HG03060 (cell line): ENCODE measurements around the gene SLC25A48.

ENCODE experiments used
- ATAC-seq: cut with Tn5 transposase; IDR thresholded peaks from one replicate; pipeline ENCODE4 v1.9.1; 2021; ENCODE audit warnings: low read depth, moderate number of reproducible peaks; ENCODE audit not compliant: unreplicated experiment

Gene SLC25A48, protein sequence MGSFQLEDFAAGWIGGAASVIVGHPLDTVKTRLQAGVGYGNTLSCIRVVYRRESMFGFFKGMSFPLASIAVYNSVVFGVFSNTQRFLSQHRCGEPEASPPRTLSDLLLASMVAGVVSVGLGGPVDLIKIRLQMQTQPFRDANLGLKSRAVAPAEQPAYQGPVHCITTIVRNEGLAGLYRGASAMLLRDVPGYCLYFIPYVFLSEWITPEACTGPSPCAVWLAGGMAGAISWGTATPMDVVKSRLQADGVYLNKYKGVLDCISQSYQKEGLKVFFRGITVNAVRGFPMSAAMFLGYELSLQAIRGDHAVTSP

GRCh38 chr5:135834639-135835529 is at the start of gene SLC25A48:
SLC25A48 (plus strand) TSS chr5:135834663; CDS start chr5:135834848, 185 bp downstream.
- ATAC-seq: peak; percentile 71

DNA sequence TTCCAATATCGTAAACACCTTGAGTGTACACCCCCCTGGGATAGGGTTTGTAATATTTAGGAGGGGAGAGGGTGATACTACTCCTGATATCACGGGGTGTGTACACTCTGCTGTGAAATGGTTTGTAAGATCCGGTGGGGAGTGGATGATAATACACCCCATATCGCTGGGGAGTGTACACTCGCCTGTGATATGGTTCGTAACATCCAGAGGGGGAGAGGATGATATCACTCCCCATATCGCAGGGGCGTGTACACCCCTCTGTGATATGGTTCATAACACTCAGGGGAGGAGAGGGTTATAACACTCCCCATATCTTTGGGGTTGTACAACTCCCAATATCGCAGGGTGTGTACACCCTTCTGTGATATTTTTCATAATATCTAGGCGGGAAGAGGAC is 33.8 kb upstream of the SLC25A48 start:
- ATAC-seq: no peak

DNA sequence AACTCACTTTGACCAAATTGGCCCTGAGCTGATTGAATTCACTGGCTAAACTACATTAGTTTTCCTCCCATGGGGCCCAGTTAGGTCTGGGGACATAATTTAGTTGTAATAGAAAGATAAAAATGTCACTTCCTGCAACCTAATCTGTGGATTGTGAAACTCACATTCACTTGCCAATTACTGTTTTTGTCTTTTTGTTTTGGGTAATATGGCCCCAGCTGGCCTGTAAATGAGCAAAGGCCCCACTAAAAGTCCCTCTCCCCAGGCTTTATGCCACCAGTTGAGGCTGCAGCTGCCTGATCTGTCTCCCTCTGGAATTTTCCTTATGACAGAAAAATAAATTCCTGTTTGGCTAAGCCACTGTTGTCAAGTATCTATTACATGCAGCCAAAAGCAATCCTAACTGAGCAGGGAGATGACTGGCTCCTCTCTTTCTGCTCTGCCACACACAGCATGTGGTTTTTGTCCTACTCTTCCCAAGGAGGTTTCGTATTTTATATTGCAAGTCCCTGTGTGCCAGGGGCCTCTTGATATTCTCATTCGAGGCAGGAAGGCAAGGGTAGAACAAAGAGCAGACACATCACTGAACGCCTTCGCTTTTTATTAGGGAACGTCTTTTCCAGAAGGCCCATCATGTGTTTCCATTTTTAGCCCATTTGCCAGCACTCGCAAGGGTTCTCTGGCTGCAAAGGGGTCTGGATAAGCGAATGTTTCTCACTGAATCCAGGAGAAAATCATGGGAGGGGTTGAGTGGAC is 24.1 kb upstream of the SLC25A48 start:
- ATAC-seq: no peak

DNA sequence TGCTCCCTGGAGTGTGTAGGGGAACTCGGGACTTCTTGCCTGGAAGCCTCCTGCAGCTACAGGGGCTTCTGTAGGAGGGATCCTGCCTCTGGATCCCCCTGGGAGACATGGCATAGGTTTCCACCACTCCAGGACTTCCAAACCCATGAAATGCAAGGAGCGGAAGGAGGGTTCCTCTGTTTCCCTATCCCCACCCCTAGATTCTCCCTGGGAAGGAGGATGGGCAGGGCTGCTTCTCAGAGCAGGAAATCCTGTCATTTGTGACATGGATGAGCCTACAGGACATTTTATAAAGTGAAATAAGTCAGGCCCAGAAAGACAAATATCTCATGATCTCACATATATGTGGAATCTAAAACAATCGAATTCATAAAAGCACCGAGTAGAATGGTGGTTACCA is 23.5 kb upstream of the SLC25A48 start:
- ATAC-seq: no peak

- no peak for ATAC-seq
Observed at GRCh38 chr5:135813758-135814157, 20.7 kb upstream of the SLC25A48 start.

DNA sequence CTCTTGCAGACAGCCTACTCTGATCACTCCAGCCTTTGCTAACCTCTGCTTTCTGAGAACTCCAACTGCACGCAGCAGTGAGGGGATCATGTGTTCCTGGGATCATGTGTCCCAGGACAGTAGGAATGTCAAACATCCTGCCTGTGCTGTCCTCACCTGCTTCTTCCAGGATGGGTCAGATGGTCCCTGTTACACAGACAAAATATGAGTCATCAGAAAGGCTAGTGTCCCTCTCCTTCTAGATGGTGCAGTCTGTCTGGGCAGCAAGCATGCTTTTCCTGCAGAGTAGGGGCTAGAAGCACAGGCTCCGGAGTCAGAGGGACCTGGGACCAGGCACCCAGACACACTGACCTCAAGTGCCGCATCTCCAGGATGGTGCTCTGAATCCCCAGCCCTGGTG is 20.1 kb upstream of the SLC25A48 start:
- no peak for ATAC-seq

DNA sequence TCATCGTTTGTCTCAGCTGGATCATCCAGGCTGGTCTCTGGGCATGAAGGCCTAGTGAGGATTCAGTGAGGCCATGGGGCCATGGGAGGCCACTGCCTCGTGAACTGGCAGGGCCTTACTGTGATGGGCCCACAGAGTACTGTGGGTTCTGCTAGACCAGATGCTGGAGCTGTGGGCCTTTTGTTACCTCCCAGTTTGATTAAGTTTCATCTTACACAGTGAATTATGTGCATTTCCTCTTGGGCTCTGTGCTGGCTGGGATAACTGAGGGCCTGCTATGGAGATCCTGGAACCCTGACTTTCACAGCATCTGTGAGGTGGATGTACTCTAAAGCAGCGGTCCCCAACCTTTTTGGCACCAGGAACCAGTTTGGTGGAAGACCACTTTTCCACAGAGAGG is 19.7 kb upstream of the SLC25A48 start:
- ATAC-seq: no peak

- ATAC-seq: no peak
Observed at GRCh38 chr5:135821061-135821801, 13.2 kb upstream of the SLC25A48 start.

DNA sequence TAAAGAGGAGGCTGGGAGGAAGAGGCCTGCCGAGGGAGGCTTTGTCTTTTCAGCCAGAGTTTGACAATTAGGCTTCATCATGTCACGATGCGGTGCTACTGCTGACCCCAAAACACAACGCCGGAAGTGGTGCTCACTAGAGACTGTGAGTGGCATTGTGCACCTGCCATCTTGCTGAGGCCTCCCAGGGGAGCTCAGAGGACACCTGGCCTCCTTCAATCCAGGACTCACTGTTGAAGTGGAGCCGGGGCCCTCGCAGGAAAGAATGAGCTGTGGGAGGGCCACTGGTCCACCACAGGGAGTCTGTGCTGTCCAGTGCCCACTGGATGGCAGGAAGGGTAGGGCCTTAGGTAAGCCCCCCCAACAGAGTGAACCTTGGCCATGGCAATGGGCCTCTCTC is 12.7 kb upstream of the SLC25A48 start:
- ATAC-seq: no peak

- no peak for ATAC-seq
Observed at GRCh38 chr5:135822286-135822685, 12.2 kb upstream of the SLC25A48 start.

DNA sequence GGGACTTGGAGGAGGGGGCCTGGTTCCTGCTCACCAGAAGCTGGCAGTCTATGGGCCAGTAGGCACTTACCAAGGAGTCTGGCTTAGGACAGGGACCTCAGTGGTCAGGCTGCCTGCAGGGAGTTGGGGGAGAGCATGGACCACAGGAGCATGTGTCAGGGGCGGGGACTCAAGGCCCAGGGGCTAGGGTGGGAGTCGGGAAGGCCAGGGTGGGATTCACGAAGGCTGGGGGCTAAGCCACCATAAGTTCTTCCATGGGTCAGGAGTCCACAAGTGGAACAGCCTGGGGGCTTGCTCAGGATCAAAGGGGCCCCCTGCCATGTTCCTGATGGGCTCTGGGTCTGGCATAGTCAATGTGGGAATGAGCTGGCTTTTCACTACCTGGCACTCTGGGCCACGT is 11.5 kb upstream of the SLC25A48 start:
- ATAC-seq: no peak

DNA sequence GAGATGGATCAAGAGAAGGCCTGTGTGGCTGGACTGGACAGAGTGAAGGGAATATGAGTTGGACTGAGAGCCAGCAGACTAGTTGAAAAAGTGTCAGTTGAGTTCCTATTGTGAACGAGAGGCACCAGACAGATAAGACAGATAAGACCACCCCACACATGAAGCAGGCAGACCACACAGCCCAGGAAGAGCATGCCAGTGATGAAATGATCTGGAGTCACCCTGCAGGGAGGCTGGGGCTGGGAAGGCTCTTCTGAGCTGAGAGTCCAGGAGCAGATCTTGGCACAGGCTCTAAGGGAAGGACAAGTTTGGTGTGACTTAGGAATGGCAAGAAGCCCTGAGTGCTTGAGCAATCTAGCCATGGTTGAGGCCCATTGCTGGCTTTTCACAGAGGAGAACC is 10.6 kb upstream of the SLC25A48 start:
- ATAC-seq: no peak

DNA sequence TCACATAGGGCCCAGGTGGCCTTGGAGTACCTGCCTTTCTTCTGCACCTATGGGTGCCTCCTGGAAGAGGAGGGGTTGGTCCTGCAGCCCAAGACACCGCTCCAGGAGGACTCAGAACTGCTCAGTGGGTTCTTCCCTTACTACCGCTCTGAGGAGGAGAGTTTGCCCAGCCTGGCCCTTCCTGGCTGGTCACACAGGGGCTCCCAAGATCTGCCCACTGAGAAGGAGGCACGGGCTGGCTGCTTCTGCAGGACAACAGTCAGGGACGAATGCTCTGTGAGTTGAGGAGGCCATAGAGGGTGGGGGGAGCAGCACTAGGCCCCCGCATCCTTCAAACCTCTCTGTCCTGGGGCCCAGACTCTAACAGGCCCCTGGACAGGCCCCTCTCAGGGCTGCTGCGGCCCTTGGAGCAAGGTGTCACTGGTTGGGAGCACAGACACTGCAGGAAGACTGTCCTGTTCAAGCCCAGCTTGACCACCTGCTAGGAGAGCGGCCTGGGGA is 9.9 kb upstream of the SLC25A48 start:
- ATAC-seq: no peak

DNA sequence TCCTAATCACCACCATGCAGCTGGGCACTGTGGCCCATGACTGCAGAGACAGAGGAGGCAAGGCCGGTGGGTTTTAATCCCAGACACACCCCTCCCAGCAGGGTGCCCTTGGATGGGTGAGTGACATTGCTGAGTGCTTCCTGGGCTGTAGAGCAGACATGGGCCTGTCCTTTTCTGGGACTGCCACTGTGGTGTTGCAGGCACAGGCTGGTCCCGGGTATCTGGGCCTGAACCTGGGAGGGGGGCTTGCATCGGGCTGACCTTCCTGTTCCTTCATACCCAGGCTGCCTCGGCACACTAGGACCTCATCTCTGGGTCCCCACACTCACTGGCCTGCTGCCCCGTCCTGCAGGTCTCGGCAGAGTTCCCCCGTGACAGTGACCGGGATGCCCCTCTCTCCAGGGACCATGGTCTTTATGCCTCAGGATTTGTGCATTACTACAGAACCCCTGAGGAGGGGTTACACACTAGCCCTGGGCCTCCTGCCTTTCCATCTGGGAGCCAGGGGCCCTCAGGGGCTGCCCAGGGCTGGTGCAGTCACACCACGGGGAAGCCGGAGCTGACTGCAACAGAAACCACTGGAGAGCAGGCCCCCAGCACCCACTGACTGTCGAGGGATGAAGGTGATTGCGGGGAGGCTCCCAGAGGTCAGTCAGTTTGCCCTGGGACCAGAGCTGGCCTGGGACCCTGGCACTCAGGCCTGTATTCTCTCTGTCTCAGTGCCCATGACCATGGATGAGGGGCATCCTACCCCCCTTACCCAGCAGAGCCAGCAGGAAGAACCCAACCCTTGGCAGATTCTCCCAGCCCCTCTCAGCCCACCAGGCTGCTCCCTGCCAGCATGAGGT is 8.9 kb upstream of the SLC25A48 start:
- no peak for ATAC-seq

- ATAC-seq: no peak
Observed at GRCh38 chr5:135826221-135826525, 8.3 kb upstream of the SLC25A48 start.

- ATAC-seq: no peak
Observed at GRCh38 chr5:135826994-135827671, 7.3 kb upstream of the SLC25A48 start.

DNA sequence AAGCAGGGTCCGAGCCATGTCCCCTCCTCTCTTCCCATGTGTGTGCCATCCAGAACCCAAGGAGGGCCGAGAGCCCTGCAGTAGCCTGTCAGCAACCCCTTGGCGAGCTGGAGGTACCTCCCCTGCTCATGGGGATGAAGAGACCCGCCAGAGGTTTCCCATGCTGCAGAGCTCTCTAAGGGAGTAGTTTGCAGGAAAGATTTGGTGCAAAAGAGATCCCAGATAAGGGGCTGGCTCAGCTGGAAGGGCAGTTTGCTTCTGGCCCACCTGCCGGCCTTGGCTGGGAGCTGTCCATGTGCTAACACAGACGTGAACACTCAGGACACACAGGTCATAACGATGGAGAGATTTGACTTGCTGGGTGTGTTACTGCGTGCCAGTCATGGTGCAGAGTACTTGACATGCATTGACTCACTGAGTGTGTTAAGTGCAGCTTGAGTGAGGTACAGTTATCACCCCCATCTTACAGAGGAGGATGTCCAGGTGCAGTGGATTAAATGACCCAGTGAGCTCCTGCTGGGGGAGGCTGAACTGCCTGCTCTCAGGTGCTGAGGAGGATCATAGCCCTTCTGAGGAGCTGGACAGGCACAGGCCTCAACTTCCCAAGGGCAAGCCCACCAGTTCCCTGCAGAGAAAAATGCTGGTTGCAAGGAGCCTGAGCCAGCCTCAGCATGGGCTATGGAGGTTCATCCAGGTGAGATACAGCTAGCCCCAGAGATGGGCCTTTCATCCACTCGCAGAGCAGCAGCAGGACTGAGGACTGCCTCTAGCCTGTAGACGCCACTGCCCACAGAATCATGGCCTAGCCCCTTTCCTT is 6.3 kb upstream of the SLC25A48 start:
- no peak for ATAC-seq

DNA sequence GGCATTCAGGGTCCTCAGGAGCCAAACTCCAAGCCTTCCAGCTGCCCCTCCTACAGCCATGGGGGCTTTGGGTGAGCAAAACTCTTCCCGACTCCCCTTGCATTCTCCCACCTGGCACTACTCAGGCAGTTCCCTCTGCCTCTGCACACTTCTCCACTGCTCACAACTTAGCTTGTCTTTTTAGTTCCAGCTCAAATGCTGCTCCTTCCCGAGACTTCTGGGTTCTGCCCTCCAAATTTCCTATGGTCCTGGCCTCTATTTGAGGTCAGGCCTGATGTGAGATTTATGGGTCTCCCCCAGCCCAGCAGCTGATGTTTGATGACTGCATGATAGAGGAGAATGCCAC is 5.7 kb upstream of the SLC25A48 start:
- no peak for ATAC-seq
